ENCODE results near the gene PPP1CC. TPM values are rescaled to one million over a fixed set of nuclear protein-coding genes. Genes with fewer than 3 reads are reported as not detected.

PPP1CC gene
- total RNA-seq, 4 donors from 2014 or later = 92.2 to 120 (median 101) TPM

GRCh38 chr12:110744151-110744571 is 1.5 kb upstream of the PPP1CC start:
- DNase-seq (ENCODE audit: extremely low spot score) = no peak
- Histone ChIP-seq H3K9me3 (no peaks in the 10 kb centered on the region), H3K4me1 (peaks cover 40 to 50% (median 47%) of the 10 kb centered on the region in 4 donors), H3K27ac (replicated peaks in 1 of 4) (peak overlapping the region; percentile 89 to 96 (median 94)), H3K27me3 (no peaks in the 10 kb centered on the region), H3K36me3 (no peaks in the 10 kb centered on the region), H3K4me3 (peak overlapping the region in 2 of 4 donors; percentile 91 to 100)
- intact Hi-C loops (cut with DNase I) = loop anchor here (5.0 kb wide), 1 partner anchor 143 kb away; no protein-coding TSS in a partner anchor
- WGBS = 70% methylated on average over 4 of the region's 4 CpGs
- TF ChIP-seq POLR2A (IDR thresholded peaks at IDR 0.05; ENCODE audit: low read depth) = no peak
- no peak for TF ChIP-seq EP300 (IDR thresholded peaks at IDR 0.05)
- TF ChIP-seq POLR2AphosphoS5 (IDR thresholded peaks at IDR 0.05) = no peak
- TF ChIP-seq CTCF (IDR thresholded peaks at IDR 0.05) = no peak

GRCh38 chr12:110743571-110744093 is 941 bp upstream of the PPP1CC start:
- Histone ChIP-seq H3K9me3 (no peaks in the 10 kb centered on the region), H3K4me3 (peak overlapping the region; percentile 78 to 100 (median 95)), H3K4me1 (peaks cover 46 to 55% (median 52%) of the 10 kb centered on the region in 4 donors), H3K36me3 (no peaks in the 10 kb centered on the region), H3K27me3 (no peaks in the 10 kb centered on the region), H3K27ac (replicated peaks in 1 of 4) (peak overlapping the region; percentile 89 to 96 (median 94))
- 22% methylated on average over 26 of the region's 26 CpGs for WGBS
- no peak for DNase-seq (ENCODE audit: extremely low spot score)
- TF ChIP-seq EP300 (IDR thresholded peaks at IDR 0.05) = no peak
- TF ChIP-seq POLR2AphosphoS5 (IDR thresholded peaks at IDR 0.05) = peak in 1 of 2 donors; percentile 3
- intact Hi-C loops (cut with DNase I) = loop anchor here (5.0 kb wide), 1 partner anchor 144 kb away; no protein-coding TSS in a partner anchor

GRCh38 chr12:110742096-110742717 is 484 bp downstream of the PPP1CC start:
- 2% methylated on average over 27 of the region's 44 CpGs for WGBS
- H3K27ac ChIP-seq (replicated peaks in 1 of 4) = peak overlapping the region; percentile 89 to 96 (median 94)
- peak overlapping the region; percentile 78 to 100 (median 95) for H3K4me3 ChIP-seq
- H3K27me3 ChIP-seq = no peaks in the 10 kb centered on the region
- H3K9me3 ChIP-seq = no peaks in the 10 kb centered on the region
- H3K36me3 ChIP-seq = no peaks in the 10 kb centered on the region
- intact Hi-C loops (cut with DNase I) = loop anchor here (5.0 kb wide), 1 partner anchor 145 kb away; no protein-coding TSS in a partner anchor
- TF ChIP-seq POLR2AphosphoS5 (IDR thresholded peaks at IDR 0.05) (no peak), POLR2A (IDR thresholded peaks at IDR 0.05; ENCODE audit: low read depth) (no peak)
- peaks cover 59 to 70% (median 65%) of the 10 kb centered on the region in 4 donors for H3K4me1 ChIP-seq
- no peak for DNase-seq (ENCODE audit: extremely low spot score)

GRCh38 chr12:110741341-110742095 is 1.2 kb downstream of the PPP1CC start:
- TF ChIP-seq EP300 (IDR thresholded peaks at IDR 0.05) = no peak
- TF ChIP-seq POLR2A (IDR thresholded peaks at IDR 0.05; ENCODE audit: low read depth) = no peak
- no peak for DNase-seq (ENCODE audit: extremely low spot score)
- Histone ChIP-seq H3K36me3 (no peaks in the 10 kb centered on the region), H3K9me3 (no peaks in the 10 kb centered on the region), H3K4me1 (peaks cover 59 to 75% (median 67%) of the 10 kb centered on the region in 4 donors), H3K4me3 (peak overlapping the region; percentile 78 to 100 (median 95)), H3K27ac (replicated peaks in 1 of 4) (peak overlapping the region; percentile 89 to 96 (median 94)), H3K27me3 (no peaks in the 10 kb centered on the region)
- intact Hi-C loops (cut with DNase I) = loop anchor here (5.0 kb wide), 1 partner anchor 146 kb away; no protein-coding TSS in a partner anchor
- 0% methylated on average over 14 of the region's 14 CpGs for WGBS

GRCh38 chr12:110739894-110740293 is 2.8 kb downstream of the PPP1CC start:
- no peaks in the 10 kb centered on the region for H3K27me3 ChIP-seq
- peaks cover 0 to 11% (median 5%) of the 10 kb centered on the region in 4 donors for H3K36me3 ChIP-seq
- no peaks in the 10 kb centered on the region for H3K9me3 ChIP-seq
- peak overlapping the region in 1 of 4 donors; percentile 8 for H3K27ac ChIP-seq (replicated peaks in 1 of 4)
- TF ChIP-seq CTCF (IDR thresholded peaks at IDR 0.05) (no peak), POLR2AphosphoS5 (IDR thresholded peaks at IDR 0.05) (no peak), POLR2A (IDR thresholded peaks at IDR 0.05; ENCODE audit: low read depth) (no peak), EP300 (IDR thresholded peaks at IDR 0.05) (no peak)
- peaks cover 56 to 82% (median 67%) of the 10 kb centered on the region in 4 donors for H3K4me1 ChIP-seq
- H3K4me3 ChIP-seq = peak overlapping the region; percentile 10 to 100 (median 88)
- 47% methylated on average over 3 of the region's 3 CpGs for WGBS
- intact Hi-C loops (cut with DNase I) = loop anchor here (5.0 kb wide), 1 partner anchor 147 kb away; no protein-coding TSS in a partner anchor
- DNase-seq (ENCODE audit: extremely low spot score) = no peak
